HG03108 (cell line): ENCODE measurements around the gene SLC1A4.
"Not testable (repeated sequence)": the region's sequence is repeated elsewhere in the genome, so short reads cannot be mapped to it uniquely, and the experiment has no call there.

Experiments
- ATAC-seq: cut with Tn5 transposase; IDR thresholded peaks from one replicate; pipeline ENCODE4 v1.9.1; 2021; ENCODE audit warnings: moderate library complexity; ENCODE audit not compliant: unreplicated experiment

SLC1A4 gene

GRCh38 chr2:65025453-65026123 is 36.4 kb downstream of the SLC1A4 start:
- no peak for ATAC-seq

GRCh38 chr2:65026154-65026553 is 37.0 kb downstream of the SLC1A4 start:
- no peak for ATAC-seq

- no peak for ATAC-seq
These were observed 37.7 kb downstream of the SLC1A4 start for GRCh38 chr2:65026704-65027464.

- ATAC-seq: no peak
These were observed 38.5 kb downstream of the SLC1A4 start for GRCh38 chr2:65027616-65028244.

- ATAC-seq: no peak
These were observed 41.5 kb downstream of the SLC1A4 start for GRCh38 chr2:65030476-65031332.

GRCh38 chr2:65031341-65032018 is 42.3 kb downstream of the SLC1A4 start:
- peak; percentile 43 for ATAC-seq

GRCh38 chr2:65032019-65032975 is 43.1 kb downstream of the SLC1A4 start:
- peak; percentile 10 for ATAC-seq

- ATAC-seq: no peak
These were observed 44.0 kb downstream of the SLC1A4 start for GRCh38 chr2:65033178-65033577.

GRCh38 chr2:65033667-65034066 is 44.5 kb downstream of the SLC1A4 start:
- ATAC-seq: not testable (repeated sequence)

- ATAC-seq: no peak
These were observed 46.2 kb downstream of the SLC1A4 start for GRCh38 chr2:65035351-65035943.

GRCh38 chr2:65037178-65037577 is 48.0 kb downstream of the SLC1A4 start:
- no peak for ATAC-seq

- no peak for ATAC-seq
These were observed 50.4 kb downstream of the SLC1A4 start for GRCh38 chr2:65039640-65040039.

- ATAC-seq: peak; percentile 76
These were observed 51.4 kb downstream of the SLC1A4 start for GRCh38 chr2:65040400-65041261.

GRCh38 chr2:65043001-65043400 is 53.8 kb downstream of the SLC1A4 start:
- ATAC-seq: no peak

- ATAC-seq: no peak
These were observed 55.0 kb downstream of the SLC1A4 start for GRCh38 chr2:65044097-65044735.

GRCh38 chr2:65045651-65046050 is 56.5 kb downstream of the SLC1A4 start:
- no peak for ATAC-seq

- ATAC-seq: no peak
These were observed 57.6 kb downstream of the SLC1A4 start for GRCh38 chr2:65046633-65047407.
